GM21825 (cell line): ENCODE data around the gene RAB14.
A peak's percentile ranks its signal among the peaks of the same experiment; 100 is the strongest.

Source experiments
- ATAC-seq: cut with Tn5 transposase; IDR thresholded peaks from one replicate; pipeline ENCODE4 v1.9.1; 2021; ENCODE audit warnings: mild to moderate bottlenecking, moderate library complexity; ENCODE audit not compliant: unreplicated experiment

Gene RAB14

DNA sequence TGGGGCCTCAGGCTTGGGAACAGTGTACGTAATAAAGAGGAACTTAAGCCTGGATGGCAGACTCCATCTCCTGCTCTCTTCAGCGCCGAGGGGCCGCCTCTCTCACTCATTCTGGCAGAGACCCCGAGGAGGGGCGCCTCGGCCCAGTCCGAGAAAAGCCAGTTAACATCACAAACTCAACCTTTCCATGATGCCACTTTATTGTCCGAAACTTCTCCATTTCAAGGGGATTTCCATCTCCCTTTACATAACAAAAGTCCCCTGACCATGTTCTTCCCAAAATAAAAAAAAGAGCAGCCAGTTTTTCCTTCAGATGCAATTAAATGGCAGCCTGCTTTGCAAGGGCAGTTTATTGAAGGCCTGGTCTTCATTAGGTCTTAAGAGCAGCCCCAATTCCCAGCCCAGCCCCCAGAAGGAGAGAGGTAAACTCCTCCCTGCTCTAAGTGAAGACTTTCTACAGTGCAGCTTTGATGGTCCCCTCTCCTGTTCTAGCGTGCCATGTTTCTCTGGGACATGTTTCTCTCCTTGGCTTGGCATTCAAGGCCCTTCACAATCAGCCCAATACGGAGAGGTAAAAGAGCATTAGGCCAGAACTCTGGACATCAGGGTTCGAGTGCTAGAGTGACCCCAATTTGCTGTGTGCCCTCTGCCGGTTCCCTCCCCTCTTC lies 19.5 kb upstream of the RAB14 start:
- ATAC-seq: no peak

DNA sequence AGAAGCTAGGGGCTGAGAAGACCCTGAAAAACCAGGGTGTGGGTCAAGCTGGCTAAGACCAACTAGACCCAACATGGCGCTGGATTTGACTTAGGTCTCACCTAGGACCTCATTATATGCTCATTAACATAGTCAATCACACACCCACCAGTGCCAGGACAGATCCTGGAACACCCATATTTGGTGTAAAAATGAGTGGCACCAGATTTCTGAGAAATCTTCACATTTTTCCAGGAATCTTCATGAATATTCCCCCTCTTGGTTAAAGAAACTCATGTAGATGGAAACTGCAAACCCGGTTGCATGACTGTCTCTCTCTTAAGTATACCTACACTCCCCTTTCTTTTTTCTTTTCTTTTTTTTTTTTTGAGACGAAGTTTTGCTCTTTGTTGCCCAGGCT lies 17.9 kb upstream of the RAB14 start:
- no peak for ATAC-seq

DNA sequence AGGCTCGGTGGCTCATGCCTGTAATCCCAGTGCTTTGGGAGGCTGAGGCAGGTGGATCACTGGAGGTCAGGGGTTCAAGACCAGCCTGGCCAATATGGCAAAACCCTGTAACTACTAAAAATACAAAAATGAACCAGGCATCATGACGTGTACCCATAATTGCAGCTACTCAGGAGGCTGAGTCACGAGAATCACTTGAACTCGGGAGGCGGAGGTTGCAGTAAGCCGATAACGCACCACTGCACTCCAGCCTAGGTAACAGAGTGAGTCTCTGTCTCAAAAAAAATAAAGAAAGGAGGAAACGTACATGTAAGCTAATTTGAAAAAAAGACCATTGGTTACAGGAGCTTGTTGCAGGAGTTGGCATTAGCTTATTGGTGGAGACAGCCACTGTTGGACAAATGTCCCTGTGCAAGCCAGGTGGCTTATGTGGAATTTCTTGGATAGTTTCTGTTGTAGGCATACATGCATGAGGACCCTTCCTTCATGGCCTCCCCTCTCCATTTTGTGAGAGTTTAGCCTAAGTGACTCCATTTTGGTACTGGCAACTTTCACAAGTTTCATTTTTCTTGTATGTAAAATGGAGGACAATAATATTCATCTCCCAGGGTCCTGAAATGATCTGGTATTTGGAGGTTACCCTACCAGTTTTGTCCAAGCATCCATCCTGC lies 16.8 kb upstream of the RAB14 start:
- no peak for ATAC-seq

DNA sequence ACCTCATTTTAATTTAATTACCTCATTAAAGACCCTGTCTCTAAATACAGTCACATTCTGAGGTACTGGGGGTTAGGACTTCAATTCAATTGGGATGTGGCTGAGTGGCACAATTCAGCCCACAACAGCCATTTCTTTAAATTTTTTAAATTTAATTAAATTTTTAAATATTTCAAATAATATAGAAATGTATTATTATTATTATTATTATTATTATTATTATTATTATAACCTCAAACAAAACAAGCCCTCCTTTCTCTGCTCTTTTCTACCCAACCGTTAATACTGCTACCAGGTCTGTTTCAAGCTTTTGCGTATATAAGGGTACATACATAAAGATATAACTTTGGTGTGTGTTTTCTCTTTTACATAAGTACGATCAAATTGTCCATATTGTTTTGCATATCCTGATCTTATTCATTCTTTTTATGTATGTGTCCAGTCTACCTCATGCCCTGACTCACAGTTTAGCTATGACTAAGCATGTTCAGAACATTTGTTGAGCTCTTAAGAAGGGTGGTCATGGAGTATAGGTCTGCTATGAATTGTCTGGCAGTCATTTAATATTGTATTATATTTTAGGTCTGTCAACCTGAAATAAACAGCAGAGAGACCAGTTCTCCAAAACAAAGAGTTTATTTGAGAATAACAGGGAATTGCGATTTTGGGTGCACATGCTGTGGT lies 16.1 kb upstream of the RAB14 start:
- peak; percentile 73 for ATAC-seq

DNA sequence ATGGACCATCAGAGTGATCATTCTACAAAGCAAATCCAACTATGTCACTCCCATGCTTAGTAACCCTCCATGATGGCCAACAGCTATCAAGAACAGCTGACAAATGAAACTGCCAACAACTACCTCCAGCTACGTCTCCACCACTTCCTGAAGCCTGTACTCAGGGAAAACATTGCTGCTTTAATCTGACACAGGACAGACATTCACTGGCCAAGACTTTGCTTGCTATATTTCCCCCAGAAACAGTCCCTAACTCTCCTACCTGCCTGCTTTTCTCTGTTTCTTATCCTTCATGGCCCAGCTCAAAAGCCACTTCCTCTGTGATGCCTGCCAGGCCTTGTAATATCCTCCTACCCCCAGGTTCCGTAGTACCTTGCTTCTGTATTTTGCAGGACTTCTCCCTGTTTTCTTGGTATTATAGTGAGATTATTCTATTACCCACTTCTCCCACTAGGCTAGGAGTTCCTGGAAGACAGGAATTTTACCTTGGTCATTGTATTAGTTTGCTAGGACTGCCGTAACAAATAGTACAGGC lies 14.7 kb upstream of the RAB14 start:
- no peak for ATAC-seq

DNA sequence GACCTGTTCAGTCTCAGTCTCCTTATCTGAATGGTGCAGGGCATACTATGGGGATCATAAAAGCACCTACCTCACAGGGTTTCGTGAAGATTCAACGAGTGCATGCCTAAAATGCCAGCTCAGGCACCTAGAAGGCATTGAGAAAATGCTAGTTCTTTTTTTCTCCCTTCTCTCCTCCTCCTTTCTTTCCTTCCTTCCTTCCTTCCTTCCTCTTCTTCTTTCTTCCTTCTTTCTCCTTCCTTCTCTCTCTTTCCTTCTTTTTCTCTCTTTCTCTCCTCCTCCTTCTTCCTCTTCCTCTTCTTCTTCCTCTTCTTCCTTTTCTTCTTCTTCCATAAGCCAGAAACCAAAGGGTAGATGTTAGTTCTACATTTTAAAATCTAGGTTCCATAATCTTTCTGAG lies 12.3 kb upstream of the RAB14 start:
- no peak for ATAC-seq

DNA sequence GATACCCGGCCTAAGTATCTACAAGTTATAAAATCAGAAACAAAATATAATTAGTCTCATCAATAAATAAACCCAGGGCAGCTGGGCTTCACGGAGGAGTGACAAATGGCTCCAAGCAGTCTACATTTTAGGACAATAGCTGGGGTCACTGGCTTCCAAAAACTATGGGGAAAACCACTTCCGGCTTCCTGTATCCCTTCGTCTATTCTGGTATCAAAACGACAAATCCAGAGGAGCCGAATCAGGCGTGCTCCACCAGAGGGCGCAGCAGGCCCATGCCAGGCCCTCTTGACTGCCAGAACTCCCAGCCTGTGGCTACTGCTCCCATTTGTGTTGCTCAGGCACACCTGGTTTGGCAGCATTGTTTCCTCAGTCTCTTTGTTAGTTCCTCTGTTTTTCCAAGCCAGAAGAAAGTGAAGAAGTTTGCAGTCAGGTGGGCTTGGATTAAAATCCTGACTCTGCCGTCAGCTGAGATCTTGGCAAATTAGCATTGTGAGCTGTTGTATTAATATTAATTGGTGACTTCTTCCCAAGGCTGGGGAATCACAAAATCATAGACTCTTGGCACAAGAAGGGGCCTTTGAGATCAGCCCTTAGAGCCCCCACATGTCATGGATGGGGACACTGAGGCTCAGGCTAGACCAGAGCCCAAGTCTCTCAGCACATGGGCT lies 11.6 kb upstream of the RAB14 start:
- ATAC-seq: no peak

DNA sequence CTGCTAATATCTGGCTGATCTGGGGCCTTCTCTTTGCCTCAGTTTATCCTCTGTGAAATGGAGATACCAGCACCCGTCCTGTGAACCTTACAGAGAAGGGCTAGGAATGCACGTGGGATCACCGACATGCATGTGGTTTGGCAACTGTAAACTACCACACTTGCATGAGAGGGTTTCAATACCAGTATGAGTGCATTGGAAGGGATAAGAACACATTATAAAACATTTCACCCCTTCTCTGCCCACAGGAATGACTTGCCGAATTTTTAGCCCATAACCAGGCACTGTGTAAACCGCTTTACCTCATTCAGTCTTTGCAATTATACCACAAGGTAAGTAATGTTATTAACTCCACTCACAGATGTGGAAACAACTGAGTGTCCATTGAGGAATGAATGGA lies 8.9 kb upstream of the RAB14 start:
- no peak for ATAC-seq

DNA sequence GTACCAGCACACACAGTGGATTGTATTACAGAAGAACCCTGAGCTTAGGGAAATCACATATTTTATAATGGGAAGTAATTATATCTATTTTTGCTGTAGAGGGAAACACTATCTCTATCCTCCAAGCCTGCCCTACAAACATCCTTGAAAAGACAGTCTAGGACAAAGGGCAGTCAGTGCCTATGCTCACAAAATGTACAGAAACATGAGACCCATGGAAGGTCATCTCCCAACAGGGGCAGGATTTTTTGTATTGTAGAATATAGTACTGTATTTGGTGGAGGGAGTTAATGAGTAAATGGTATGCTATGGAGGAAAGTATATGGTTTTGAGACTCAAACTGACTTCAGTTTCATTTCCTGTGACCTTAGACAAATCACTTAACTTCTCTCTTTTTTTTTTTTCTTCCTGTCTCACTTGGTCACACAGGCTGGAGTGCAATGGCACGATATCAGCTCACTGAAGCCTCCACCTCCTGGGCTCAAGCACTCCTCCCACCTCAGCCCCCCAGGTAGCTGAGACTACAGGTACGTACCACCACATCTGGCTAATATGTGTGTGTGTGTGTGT lies 5.8 kb upstream of the RAB14 start:
- peak; percentile 72 for ATAC-seq

DNA sequence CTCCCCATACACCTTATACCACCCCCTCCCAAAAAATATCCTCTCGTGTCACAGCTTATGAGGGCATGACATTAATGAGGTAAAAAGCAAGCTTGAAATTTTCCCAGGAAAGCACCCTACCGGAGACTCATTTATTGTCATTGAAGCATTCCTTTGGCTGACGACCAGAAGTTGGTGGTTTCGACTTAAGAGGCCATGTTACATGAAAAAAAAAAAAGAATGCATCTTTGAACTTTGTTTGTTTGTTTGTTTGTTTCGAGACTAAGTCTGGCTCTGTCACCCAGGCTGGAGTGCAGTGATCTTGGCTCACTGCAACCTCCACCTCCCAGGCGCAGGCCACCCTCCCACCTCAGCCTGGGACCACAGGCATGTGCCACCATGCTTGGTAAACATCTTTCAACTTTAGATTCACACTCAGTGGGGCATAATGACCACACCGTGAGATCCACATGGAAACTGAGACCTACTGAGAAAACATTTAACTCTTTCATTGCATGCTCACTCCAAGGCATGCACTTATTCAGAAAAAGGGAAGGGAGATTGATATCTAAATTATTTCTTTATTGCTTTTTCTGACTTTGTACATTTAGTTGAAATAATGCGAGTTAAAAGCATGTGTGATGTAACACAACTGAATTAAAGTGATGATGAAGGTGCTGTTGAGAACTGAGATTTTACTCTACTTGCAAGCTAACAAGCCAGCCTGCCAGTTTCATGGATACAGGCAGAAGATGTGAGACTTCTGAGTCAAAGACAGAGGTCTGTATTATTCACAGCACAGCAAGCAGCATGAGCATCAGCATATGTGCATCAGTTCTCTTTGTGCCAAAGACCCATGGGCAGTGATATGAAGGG lies 5.1 kb upstream of the RAB14 start:
- ATAC-seq: peak; percentile 19

DNA sequence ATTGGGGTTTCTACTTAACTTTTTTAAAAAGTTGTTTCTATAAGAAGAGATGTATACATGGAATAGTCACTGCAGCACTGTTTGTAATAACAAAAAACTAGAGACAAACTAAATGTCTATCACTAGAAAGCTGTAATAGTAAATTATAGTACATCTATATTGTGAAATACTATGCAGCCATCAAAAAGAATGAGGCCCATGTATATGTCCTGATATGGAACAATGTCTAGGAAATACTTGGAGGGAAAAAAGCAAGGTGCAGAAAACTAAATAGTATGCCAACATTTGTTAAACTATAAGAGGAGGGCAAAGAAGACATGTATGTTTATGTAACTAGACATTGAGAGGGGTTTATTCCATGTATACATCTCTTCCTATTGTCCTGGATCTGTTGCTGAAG lies 2.9 kb upstream of the RAB14 start:
- ATAC-seq: no peak

DNA sequence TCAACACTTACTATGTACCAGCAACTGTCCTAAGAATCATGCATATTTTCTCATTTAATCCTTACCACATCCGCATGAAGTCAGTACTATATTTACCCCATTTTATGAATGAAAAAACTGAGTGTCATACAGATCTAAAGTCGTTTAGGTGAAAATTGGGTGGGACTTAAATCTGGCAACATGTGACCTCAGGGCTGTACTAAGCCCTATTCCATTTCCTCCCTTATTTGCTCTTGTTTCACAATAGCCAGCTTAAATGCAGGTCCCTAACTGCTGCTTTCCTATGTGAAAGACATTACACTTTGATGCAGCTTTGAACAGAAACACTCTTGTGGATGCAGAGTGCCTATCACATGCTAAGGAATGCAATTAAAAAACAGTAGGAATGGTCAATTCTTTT lies 2.5 kb upstream of the RAB14 start:
- no peak for ATAC-seq

DNA sequence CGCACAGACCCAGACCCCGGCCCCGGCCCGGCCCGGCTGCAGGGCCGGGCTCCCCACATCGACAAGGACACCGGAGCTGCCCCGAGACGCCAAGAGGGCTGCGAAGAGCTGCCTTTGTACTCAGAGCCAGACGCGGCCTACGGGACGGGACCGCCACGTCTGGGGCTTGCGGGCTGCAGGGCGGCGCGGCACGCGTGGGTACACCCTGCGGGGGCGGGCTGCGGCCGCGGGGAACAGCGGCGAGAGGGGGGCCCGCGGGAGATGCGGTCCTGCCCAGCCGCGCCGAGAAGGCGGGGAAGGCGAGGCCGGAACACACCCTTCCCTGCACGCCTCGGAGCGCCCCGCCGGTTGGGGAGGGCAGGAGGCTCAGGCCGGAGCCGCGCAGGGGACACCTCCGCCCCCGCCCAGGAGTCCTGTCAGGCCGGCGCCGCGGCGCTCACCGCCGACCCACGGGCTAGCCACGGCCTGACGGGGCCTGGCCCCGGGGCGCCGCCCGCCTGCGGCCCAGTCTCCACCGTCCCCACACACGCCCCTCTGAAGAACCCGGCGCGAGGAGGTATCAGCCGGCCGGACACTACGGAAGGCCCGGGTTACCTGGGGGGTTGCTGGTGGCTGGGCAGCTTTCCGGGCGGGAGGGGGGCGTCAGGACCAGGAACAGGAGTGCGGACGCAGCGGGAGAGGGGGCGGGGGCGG lies 478 bp downstream of the RAB14 start:
- peak; percentile 22 for ATAC-seq

DNA sequence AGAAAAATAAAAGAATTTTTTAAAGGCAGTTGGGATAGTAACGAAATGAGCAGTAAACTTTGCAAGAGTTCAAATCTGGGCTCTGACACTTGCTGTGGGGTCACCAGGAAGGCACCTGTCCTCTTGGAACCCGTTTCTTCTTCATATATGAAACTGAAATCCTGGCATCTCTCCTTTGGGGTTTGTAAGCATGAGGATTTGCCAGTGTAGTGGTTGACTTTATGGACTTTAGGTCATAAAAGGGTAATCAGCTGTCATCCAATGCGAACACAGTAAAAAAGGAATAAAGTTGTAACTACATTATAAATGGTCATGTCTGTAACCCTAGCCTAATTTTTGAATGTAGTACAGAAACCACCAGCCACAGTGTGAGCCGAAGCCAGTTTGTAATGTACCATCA lies 1.3 kb downstream of the RAB14 start:
- ATAC-seq: no peak

DNA sequence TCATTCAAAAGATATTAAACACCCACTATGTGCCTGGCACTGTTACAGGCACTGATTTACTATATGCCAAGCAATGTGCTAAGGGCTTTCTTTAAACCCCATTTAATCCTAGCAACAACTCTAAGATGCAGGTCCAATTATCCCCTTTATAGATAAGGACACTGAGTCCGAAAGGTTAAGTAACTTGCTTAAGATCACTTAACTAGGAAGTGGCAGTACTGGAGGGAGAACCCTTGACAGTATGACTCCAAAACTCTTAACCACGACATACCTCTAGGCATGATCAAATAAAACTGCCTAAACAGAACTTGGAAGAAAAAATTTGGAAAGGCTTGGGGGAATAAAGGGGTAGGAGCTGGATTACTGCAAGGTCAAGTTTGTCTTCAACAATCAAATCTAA lies 1.7 kb downstream of the RAB14 start:
- ATAC-seq: no peak

DNA sequence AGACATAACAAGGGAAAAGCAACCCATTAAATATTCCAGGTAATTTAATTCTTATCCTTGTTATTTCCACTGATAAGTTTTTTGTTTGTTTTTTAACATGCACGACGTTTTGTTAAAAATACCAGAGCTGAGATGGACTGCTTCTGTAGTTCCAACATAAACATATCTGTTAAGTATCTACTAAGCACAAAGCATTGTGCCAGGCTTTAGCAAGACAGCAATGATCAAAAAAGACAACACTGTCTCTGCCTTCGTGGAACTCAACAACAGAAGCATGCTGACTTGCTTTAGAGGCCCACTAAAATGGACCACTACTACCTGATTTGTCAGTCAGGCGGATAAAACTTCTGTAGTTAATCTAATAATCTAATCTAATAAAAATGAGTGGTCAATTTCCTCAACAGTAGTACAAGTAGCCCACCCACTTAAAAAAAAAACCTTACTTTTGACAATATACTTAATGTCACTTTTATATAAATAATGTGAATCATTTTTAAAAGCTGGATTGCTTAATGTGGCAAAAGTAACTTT lies 3.1 kb downstream of the RAB14 start:
- no peak for ATAC-seq

DNA sequence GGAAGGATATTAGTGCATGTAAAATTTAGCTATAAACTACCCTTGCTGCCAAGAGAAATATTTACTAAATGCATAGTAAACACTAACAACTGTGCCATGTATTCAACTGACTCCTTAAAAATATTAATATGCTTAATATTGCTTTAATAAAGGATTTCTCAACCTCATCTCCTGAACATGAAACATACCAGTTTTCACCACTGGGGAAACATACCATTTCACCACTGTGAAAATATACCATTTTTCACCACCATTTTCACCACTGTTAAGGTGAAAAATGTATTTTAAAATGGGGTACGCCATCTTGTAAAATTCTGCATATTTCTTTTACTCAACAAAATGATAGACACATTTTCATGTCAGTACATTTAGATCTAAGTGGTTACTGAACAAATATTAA lies 4.5 kb downstream of the RAB14 start:
- ATAC-seq: no peak

DNA sequence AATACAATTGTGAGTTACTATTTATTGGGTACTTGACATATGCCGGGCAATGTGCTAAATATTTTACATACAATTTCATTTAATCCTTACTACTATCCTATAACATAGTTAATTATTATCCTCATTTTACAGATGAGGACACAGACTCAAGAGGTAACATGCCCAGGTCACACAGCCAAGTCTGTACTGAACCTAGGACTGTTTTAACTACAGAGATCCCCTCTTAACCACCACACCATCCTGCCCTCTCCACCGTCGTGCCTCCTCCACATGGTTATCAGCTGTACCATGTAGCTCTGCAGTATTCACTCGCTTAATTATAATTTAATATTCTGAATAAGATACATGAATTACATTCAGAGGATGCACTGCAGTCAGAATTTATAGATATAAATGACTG lies 5.3 kb downstream of the RAB14 start:
- ATAC-seq: no peak

DNA sequence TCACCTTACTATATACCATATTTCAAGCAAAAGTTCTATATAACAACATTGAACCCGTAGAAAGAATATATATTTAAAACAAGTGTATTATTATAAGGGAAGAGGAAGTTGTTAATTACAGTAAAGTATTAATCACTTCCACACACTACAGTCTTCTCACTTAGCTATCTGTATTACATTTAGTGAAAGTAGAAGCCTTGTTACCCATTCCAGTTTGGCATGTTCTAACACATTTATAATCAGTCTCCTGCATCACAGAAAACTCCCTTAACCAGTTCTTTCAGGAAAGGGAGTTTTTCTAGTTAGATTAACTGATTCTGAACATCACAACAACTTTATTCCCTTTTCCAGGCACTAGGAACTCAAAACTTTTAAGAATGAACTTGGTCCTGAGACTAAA lies 6.9 kb downstream of the RAB14 start:
- ATAC-seq: no peak
